ENCODE results near the gene IPO4.
A peak's percentile ranks its signal among the peaks of the same experiment; 100 is the strongest.

Gene IPO4

GRCh38 chr14:24188251-24189058 lies at the start of gene IPO4:
IPO4 (minus strand) TSS chr14:24188816; CDS start chr14:24188787, 29 bp downstream.
- peak; percentile 98 for DNase-seq (ENCODE audit: extremely low spot score)
- CTCF ChIA-PET = interaction anchor here (0.9 to 2.5 kb wide), 7 partner anchors 25 to 119 kb away, joined by 3 to 8 read pairs (median 6); partner anchors contain the start of genes CHMP4A, CIDEB, IRF9 and MDP1
- POLR2A ChIA-PET = interaction anchor here (0.9 to 1.1 kb wide), 3 partner anchors 9 to 74 kb away, joined by 3 to 7 read pairs (median 4); partner anchors contain the start of genes DCAF11 and NRL
- TF ChIP-seq, protein P1, sequence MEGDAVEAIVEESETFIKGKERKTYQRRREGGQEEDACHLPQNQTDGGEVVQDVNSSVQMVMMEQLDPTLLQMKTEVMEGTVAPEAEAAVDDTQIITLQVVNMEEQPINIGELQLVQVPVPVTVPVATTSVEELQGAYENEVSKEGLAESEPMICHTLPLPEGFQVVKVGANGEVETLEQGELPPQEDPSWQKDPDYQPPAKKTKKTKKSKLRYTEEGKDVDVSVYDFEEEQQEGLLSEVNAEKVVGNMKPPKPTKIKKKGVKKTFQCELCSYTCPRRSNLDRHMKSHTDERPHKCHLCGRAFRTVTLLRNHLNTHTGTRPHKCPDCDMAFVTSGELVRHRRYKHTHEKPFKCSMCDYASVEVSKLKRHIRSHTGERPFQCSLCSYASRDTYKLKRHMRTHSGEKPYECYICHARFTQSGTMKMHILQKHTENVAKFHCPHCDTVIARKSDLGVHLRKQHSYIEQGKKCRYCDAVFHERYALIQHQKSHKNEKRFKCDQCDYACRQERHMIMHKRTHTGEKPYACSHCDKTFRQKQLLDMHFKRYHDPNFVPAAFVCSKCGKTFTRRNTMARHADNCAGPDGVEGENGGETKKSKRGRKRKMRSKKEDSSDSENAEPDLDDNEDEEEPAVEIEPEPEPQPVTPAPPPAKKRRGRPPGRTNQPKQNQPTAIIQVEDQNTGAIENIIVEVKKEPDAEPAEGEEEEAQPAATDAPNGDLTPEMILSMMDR (IDR thresholded peaks at IDR 0.05; ENCODE audit: control extremely low read depth, extremely low read depth, low read depth, missing control alignments) = no peak

GRCh38 chr14:24238123-24238522 lies 49.5 kb upstream of the IPO4 start:
- no peak for DNase-seq (ENCODE audit: extremely low spot score)
- ChIA-PET POLR2A (interaction anchor here (0.7 to 0.9 kb wide), 2 partner anchors 10 to 25 kb away, joined by 3 to 5 read pairs; partner anchors contain the start of gene CHMP4A), CTCF (interaction anchor here (1.4 to 7.5 kb wide), 8 partner anchors 19 to 194 kb away, joined by 4 to 56 read pairs (median 12); partner anchors contain the start of genes CHMP4A, CIDEB, DHRS1 and MDP1)
- TF ChIP-seq, protein P1 (IDR thresholded peaks at IDR 0.05; ENCODE audit: control extremely low read depth, extremely low read depth, low read depth, missing control alignments) = no peak

DNA sequence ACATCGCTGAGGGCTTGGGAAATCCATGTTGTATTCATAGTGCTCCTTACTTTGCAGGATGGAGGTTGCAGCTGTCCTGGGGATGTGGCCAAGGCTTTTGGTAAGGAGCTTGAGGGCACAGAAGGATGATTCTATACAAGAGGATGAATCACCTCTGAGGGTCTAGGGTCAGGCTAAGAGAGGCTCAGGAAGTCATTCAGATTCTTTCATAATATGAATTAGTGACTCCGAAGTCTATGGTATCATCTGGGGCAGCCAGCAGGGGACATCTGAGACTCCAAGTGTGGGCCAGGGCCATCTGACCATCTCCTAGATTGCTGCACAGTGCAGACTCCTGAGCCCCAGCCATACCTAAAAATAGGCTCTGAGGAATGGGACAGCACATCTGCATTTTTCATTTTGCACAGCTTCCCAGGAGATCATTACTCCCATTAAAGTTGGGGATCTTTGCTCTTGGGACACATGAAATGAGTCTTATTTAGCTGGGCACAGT lies 48.9 kb upstream of the IPO4 start:
- CTCF ChIA-PET = interaction anchor here (1.4 to 7.5 kb wide), 8 partner anchors 18 to 195 kb away, joined by 4 to 56 read pairs (median 12); partner anchors contain the start of genes CHMP4A, CIDEB, DHRS1 and MDP1
- POLR2A ChIA-PET = interaction anchor here (0.7 to 0.9 kb wide), 2 partner anchors 11 to 24 kb away, joined by 3 to 5 read pairs; partner anchors contain the start of gene CHMP4A
- no peak for DNase-seq (ENCODE audit: extremely low spot score)
- TF ChIP-seq, protein P1 (IDR thresholded peaks at IDR 0.05; ENCODE audit: control extremely low read depth, extremely low read depth, low read depth, missing control alignments) = no peak

DNA sequence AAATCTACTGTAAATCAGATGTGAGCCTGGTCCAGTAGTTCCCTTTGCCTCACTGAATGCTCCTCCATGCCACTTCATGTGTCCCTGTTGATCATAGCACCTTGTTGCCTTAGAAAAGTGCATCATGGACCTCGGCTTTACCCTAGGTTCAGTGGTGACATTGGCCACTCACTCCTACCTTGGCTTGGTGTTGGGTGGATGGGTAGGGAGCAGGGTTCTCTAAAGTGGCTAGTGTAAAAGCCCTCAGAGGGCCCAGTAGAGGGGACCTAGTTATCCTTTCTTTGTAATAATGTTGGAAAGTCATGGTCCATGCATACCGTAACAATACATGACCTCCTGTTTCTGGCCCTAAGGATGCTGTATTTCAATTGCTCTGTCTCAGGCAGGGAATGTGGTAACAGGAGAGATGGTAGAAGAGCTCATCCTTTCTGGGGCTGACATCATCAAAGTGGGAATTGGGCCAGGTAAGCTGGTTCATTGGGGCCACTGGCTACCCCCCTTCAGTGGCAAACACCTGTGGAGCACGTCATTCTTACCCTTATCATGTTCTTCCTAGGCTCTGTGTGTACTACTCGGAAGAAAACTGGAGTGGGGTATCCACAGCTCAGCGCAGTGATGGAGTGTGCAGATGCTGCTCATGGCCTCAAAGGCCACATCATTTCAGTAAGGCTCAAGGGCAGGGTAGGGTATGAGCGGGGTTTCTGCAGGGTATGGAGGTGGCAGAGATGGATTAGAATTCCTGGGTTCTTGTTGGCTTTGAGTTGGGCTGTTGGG lies 48.3 kb upstream of the IPO4 start:
- DNase-seq (ENCODE audit: extremely low spot score) = no peak
- TF ChIP-seq, protein P1 (IDR thresholded peaks at IDR 0.05; ENCODE audit: control extremely low read depth, extremely low read depth, low read depth, missing control alignments) = no peak
- CTCF ChIA-PET = interaction anchor here (1.0 to 7.5 kb wide), 7 partner anchors 9 to 71 kb away, joined by 3 to 56 read pairs (median 14); partner anchors contain the start of genes CHMP4A, CIDEB, DHRS1 and MDP1
- POLR2A ChIA-PET = no interaction called here

DNA sequence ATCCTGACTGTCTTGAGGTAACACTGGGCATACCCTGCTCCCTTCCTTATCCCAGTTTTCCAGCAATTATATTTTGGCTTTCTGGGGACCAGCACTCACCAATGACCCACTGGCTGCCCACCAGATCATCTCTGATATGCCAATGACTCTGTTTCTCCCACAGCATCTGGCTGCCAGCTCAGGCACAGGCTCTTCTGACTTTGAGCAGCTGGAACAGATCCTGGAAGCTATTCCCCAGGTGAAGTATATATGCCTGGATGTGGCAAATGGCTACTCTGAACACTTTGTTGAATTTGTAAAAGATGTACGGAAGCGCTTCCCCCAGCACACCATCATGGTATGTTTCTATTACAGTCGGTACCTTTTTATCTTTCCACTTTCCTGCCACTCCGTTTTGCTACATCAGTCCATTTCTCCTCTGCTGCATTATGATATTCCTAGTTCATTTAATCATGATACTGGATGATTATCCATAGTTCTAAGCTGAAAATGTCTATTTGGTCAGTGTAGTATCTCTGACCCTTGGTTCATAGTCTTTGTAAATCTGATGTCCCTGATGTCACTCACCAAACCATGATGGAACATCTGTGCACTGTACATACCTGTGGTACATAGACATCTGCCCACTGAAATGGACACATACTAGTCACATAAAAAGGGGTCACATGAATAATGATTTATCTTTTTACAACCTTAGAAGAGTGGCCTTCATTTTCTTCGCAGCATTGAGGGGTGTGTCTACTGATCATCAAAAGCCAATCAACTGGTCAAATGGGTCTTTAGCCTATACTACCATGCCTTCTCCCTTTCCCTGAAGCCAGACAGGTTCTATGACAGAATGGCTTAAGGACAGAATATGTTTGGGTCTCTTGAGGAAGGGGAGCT lies 47.4 kb upstream of the IPO4 start:
- ChIA-PET CTCF (interaction anchor here (0.9 to 7.5 kb wide), 16 partner anchors 10 to 202 kb away, joined by 3 to 56 read pairs (median 4); partner anchors contain the start of genes CHMP4A, CIDEB, DHRS1 and IRF9), POLR2A (no interaction called here)
- TF ChIP-seq, protein P1 (IDR thresholded peaks at IDR 0.05; ENCODE audit: control extremely low read depth, extremely low read depth, low read depth, missing control alignments) = no peak
- no peak for DNase-seq (ENCODE audit: extremely low spot score)

Data from GM10248 (cell line).